GM12873 (cell line): Measurements from ENCODE around the gene CFAP107.
A peak's percentile ranks its signal among the peaks of the same experiment; 100 is the strongest.

Experiments used
- CTCF ChIP-seq: IDR thresholded peaks from 2 replicates; pipeline ENCODE4 v1.5.1; 2012; ENCODE audit warnings: low read depth, mild to moderate bottlenecking, moderate library complexity, low read length, control low read depth; ENCODE audit not compliant: insufficient read depth; ENCODE audit errors: missing control alignments

CFAP107 gene

GRCh38 chr1:12745126-12745991 lies 641 bp upstream of the CFAP107 start:
- no peak for TF ChIP-seq CTCF

GRCh38 chr1:12748778-12749355 lies 2.9 kb downstream of the CFAP107 start:
- TF ChIP-seq CTCF = no peak

- TF ChIP-seq CTCF = no peak
These were observed 8.7 kb downstream of the CFAP107 start for GRCh38 chr1:12754738-12755137.

GRCh38 chr1:12756273-12756672 lies 10.3 kb downstream of the CFAP107 start:
- no peak for TF ChIP-seq CTCF

GRCh38 chr1:12756768-12757413 lies 10.9 kb downstream of the CFAP107 start:
- TF ChIP-seq CTCF = no peak

GRCh38 chr1:12757836-12758235 lies 11.8 kb downstream of the CFAP107 start:
- TF ChIP-seq CTCF = no peak

GRCh38 chr1:12760256-12760795 lies 14.3 kb downstream of the CFAP107 start:
- TF ChIP-seq CTCF = peak; percentile 57
